HAP-1 (cell line): ENCODE data around the gene PKMYT1.

Experiments used
- DNase-seq, 2 experiments: peaks; one replicate each; pipeline ENCODE4 v3.0.0-alpha.2; 2016 to 2020; ENCODE audit warnings: low spot score in 2 of 2
- H3K27me3 ChIP-seq: fragments of 250-450 bp; sonication (Bioruptor Pico); 2 replicates; pipeline ENCODE4 v1.5.1; 2020; ENCODE audit warnings: low read depth, mild to moderate bottlenecking, moderate library complexity
- H3K36me3 ChIP-seq: fragments of 250-450 bp; sonication (Bioruptor Pico); replicated peaks from 2 replicates; pipeline ENCODE4 v1.5.1; 2020; ENCODE audit warnings: mild to moderate bottlenecking
- H3K4me1 ChIP-seq: fragments of 250-450 bp; sonication (Bioruptor Pico); 2 replicates; pipeline ENCODE4 v1.5.1; 2020; ENCODE audit warnings: mild to moderate bottlenecking
- H3K4me3 ChIP-seq: fragments of 250-450 bp; sonication (Bioruptor Pico); 2 replicates; pipeline ENCODE4 v1.5.1; 2020; ENCODE audit warnings: mild to moderate bottlenecking, moderate library complexity
- H3K9me3 ChIP-seq: fragments of 250-450 bp; sonication (Bioruptor Pico); 2 replicates; pipeline ENCODE4 v1.5.1; 2020; ENCODE audit warnings: mild to moderate bottlenecking, moderate library complexity
- in situ Hi-C: fragments of 300-500 bp; cut with MboI; formaldehyde crosslinking; loops from 3 replicates; pipeline ENCODE4 v1.14.3; 2020; ENCODE audit warnings: low sequenced_read_pairs, inconsistent platforms, mixed read lengths

The PKMYT1 gene

GRCh38 chr16:2982402-2982801 lies 2.2 kb upstream of the PKMYT1 start:
- peaks cover 20% of the 10 kb centered on the region for H3K36me3 ChIP-seq
- DNase-seq: no peak
- H3K9me3 ChIP-seq: no peaks in the 10 kb centered on the region
- in situ Hi-C loops: no loop called here
- no peak overlapping the region for H3K4me3 ChIP-seq
- H3K4me1 ChIP-seq: peaks cover 37% of the 10 kb centered on the region
- no peaks in the 10 kb centered on the region for H3K27me3 ChIP-seq

GRCh38 chr16:2981899-2982250 lies 1.6 kb upstream of the PKMYT1 start:
- peaks cover 37% of the 10 kb centered on the region for H3K4me1 ChIP-seq
- peaks cover 26% of the 10 kb centered on the region for H3K36me3 ChIP-seq
- in situ Hi-C loops: no loop called here
- no peak for DNase-seq
- H3K27me3 ChIP-seq: no peaks in the 10 kb centered on the region
- H3K4me3 ChIP-seq: no peak overlapping the region
- H3K9me3 ChIP-seq: no peaks in the 10 kb centered on the region

GRCh38 chr16:2981177-2981898 lies 1.1 kb upstream of the PKMYT1 start:
- Histone ChIP-seq H3K4me3 (peak overlapping the region; percentile 78; the same call in 1 of the 2 replicates), H3K27me3 (no peaks in the 10 kb centered on the region), H3K9me3 (no peaks in the 10 kb centered on the region), H3K36me3 (peaks cover 31% of the 10 kb centered on the region), H3K4me1 (peaks cover 37% of the 10 kb centered on the region)
- in situ Hi-C loops: no loop called here
- DNase-seq: peak in 1 of 2 experiments; percentile 57

- Histone ChIP-seq H3K4me1 (peaks cover 37% of the 10 kb centered on the region), H3K4me3 (peak overlapping the region; percentile 78), H3K36me3 (peaks cover 47% of the 10 kb centered on the region), H3K9me3 (no peaks in the 10 kb centered on the region), H3K27me3 (no peaks in the 10 kb centered on the region)
- in situ Hi-C loops: no loop called here
- peak in 1 of 2 experiments; percentile 76 for DNase-seq
Measured at GRCh38 chr16:2979669-2980226, 498 bp downstream of the PKMYT1 start.

GRCh38 chr16:2977440-2977839 lies 2.8 kb downstream of the PKMYT1 start:
- Histone ChIP-seq H3K36me3 (peaks cover 70% of the 10 kb centered on the region), H3K4me3 (no peak overlapping the region), H3K27me3 (no peaks in the 10 kb centered on the region), H3K9me3 (no peaks in the 10 kb centered on the region), H3K4me1 (peaks cover 30% of the 10 kb centered on the region)
- in situ Hi-C loops: no loop called here
- DNase-seq: no peak

GRCh38 chr16:2976673-2977072 lies 3.6 kb downstream of the PKMYT1 start:
- Histone ChIP-seq H3K4me1 (peaks cover 28% of the 10 kb centered on the region), H3K9me3 (no peaks in the 10 kb centered on the region), H3K4me3 (no peak overlapping the region), H3K27me3 (no peaks in the 10 kb centered on the region), H3K36me3 (peaks cover 78% of the 10 kb centered on the region)
- no peak for DNase-seq
- in situ Hi-C loops: no loop called here

- H3K9me3 ChIP-seq: no peaks in the 10 kb centered on the region
- in situ Hi-C loops: no loop called here
- no peak for DNase-seq
- peaks cover 24% of the 10 kb centered on the region for H3K4me1 ChIP-seq
- H3K4me3 ChIP-seq: no peak overlapping the region
- H3K36me3 ChIP-seq: peaks cover 82% of the 10 kb centered on the region
- no peaks in the 10 kb centered on the region for H3K27me3 ChIP-seq
Measured at GRCh38 chr16:2976201-2976600, 4.0 kb downstream of the PKMYT1 start.

GRCh38 chr16:2975161-2975795 lies 5.0 kb downstream of the PKMYT1 start:
- peaks cover 92% of the 10 kb centered on the region for H3K36me3 ChIP-seq
- H3K4me1 ChIP-seq: peaks cover 23% of the 10 kb centered on the region
- in situ Hi-C loops: no loop called here
- H3K27me3 ChIP-seq: no peaks in the 10 kb centered on the region
- no peak for DNase-seq
- no peak overlapping the region for H3K4me3 ChIP-seq
- no peaks in the 10 kb centered on the region for H3K9me3 ChIP-seq

- H3K4me1 ChIP-seq: peaks cover 22% of the 10 kb centered on the region
- in situ Hi-C loops: loop anchor here (5.0 kb wide), 1 partner anchor 48 kb away; the partner anchor contains the start of genes HCFC1R1, THOC6 and TNFRSF12A
Measured at GRCh38 chr16:2974319-2975056, 5.8 kb downstream of the PKMYT1 start.

GRCh38 chr16:2973605-2974318 lies 6.5 kb downstream of the PKMYT1 start:
- peak in 1 of 2 experiments; percentile 31 for DNase-seq
- Histone ChIP-seq H3K9me3 (no peaks in the 10 kb centered on the region), H3K4me3 (no peak overlapping the region), H3K4me1 (peaks cover 17% of the 10 kb centered on the region), H3K36me3 (peaks cover 93% of the 10 kb centered on the region), H3K27me3 (no peaks in the 10 kb centered on the region)
- in situ Hi-C loops: loop anchor here (5.0 kb wide), 1 partner anchor 49 kb away; the partner anchor contains the start of genes HCFC1R1, THOC6 and TNFRSF12A

More at GRCh38 chr16:2974319-2975056, 5.8 kb downstream of the PKMYT1 start:
- no peaks in the 10 kb centered on the region for H3K27me3 ChIP-seq
- no peak overlapping the region for H3K4me3 ChIP-seq
- H3K36me3 ChIP-seq: peaks cover 97% of the 10 kb centered on the region
- no peaks in the 10 kb centered on the region for H3K9me3 ChIP-seq
- no peak for DNase-seq

- DNase-seq: peak in 1 of 2 experiments; percentile 44
Measured at GRCh38 chr16:2973093-2973492, 7.2 kb downstream of the PKMYT1 start.

GRCh38 chr16:2971985-2972784 lies 8.1 kb downstream of the PKMYT1 start:
- no peaks in the 10 kb centered on the region for H3K9me3 ChIP-seq
- H3K36me3 ChIP-seq: peaks cover 77% of the 10 kb centered on the region
- peaks cover 18% of the 10 kb centered on the region for H3K4me1 ChIP-seq
- H3K27me3 ChIP-seq: no peaks in the 10 kb centered on the region
- in situ Hi-C loops: loop anchor here (5.0 kb wide), 1 partner anchor 50 kb away; the partner anchor contains the start of genes HCFC1R1, THOC6 and TNFRSF12A
- peak in 1 of 2 experiments; percentile 45 for DNase-seq
- H3K4me3 ChIP-seq: no peak overlapping the region

More at GRCh38 chr16:2973093-2973492, 7.2 kb downstream of the PKMYT1 start:
- Histone ChIP-seq H3K9me3 (no peaks in the 10 kb centered on the region), H3K4me1 (peaks cover 17% of the 10 kb centered on the region), H3K36me3 (peaks cover 86% of the 10 kb centered on the region), H3K4me3 (no peak overlapping the region), H3K27me3 (no peaks in the 10 kb centered on the region)
- in situ Hi-C loops: loop anchor here (5.0 kb wide), 1 partner anchor 49 kb away; the partner anchor contains the start of genes HCFC1R1, THOC6 and TNFRSF12A
